IMR-90 (cell line): Measurements from ENCODE around the gene FAM193A. TPM values are rescaled to one million over a fixed set of nuclear protein-coding genes. Genes with fewer than 3 reads are reported as not detected.
A peak's percentile ranks its signal among the peaks of the same experiment; 100 is the strongest.

Experiments
- ATAC-seq: fragments of 200-7000 bp; cut with Tn5 transposase; 2 replicates; pipeline ENCODE4 v1.9.1; 2020; ENCODE audit warnings: low read depth, mild to moderate bottlenecking, moderate library complexity
- BruUV-seq: library from RNA; stranded (reverse); fragments of 400-500 nt; replicated peaks from 2 replicates; lab custom pipeline; 2021; lab: Mats Ljungman, UMichigan
- CTCF ChIA-PET: fragments of 300-600 bp; formaldehyde crosslinking; extraction: SDS; loops from one replicate; lab custom pipeline; 2021; ENCODE audit warnings: antibody characterized with exemption; lab: Yijun Ruan, JAX
- POLR2A ChIA-PET: fragments of 300-600 bp; sonication (Branson Sonifier 250); formaldehyde crosslinking; loops from one replicate; lab custom pipeline; 2022; ENCODE audit warnings: antibody characterized with exemption; ENCODE audit not compliant: unreplicated experiment; lab: Charles Lee
- DNase-seq: peaks from one replicate; pipeline ENCODE4 v3.0.0; 2013
- H2AFZ ChIP-seq: replicated peaks from 2 replicates; pipeline ENCODE3; 2013; ENCODE audit warnings: low read length, mild to moderate bottlenecking; ENCODE audit not compliant: poor library complexity
- H2AK5ac ChIP-seq: 2 replicates; pipeline ENCODE4 v1.6.1; 2013; ENCODE audit warnings: low read depth, low read length, inconsistent platforms
- H2AK9ac ChIP-seq: replicated peaks from 2 replicates; pipeline ENCODE3; 2013; ENCODE audit warnings: mild to moderate bottlenecking, low read depth, low read length, moderate library complexity; ENCODE audit not compliant: poor library complexity
- H2BK120ac ChIP-seq: 2 replicates; pipeline ENCODE4 v1.6.1; 2013; ENCODE audit warnings: low read depth, low read length, inconsistent platforms
- H2BK15ac ChIP-seq: 3 replicates; pipeline ENCODE4 v1.6.1; 2013; ENCODE audit warnings: low read depth, low read length, inconsistent platforms
- H2BK20ac ChIP-seq: 2 replicates; pipeline ENCODE4 v1.6.1; 2013; ENCODE audit warnings: low read depth, mild to moderate bottlenecking, inconsistent platforms, low read length, moderate library complexity
- H2BK5ac ChIP-seq: 2 replicates; pipeline ENCODE4 v1.6.1; 2013; ENCODE audit warnings: mild to moderate bottlenecking, low read depth, low read length, inconsistent platforms; ENCODE audit not compliant: poor library complexity, severe bottlenecking
- H3K14ac ChIP-seq: replicated peaks from 2 replicates; pipeline ENCODE4 v1.6.1; 2013; ENCODE audit warnings: low read depth, low read length, inconsistent platforms
- H3K18ac ChIP-seq: 2 replicates; pipeline ENCODE4 v1.6.1; 2013; ENCODE audit warnings: low read depth, low read length, control low read depth
- H3K23ac ChIP-seq: 2 replicates; pipeline ENCODE4 v1.6.1; 2013; ENCODE audit warnings: low read depth, low read length, inconsistent platforms
- H3K27ac ChIP-seq: 2 replicates; pipeline ENCODE4 v1.5.1; 2013; ENCODE audit warnings: mild to moderate bottlenecking, control low read depth, low read length; ENCODE audit not compliant: insufficient read depth
- H3K27me3 ChIP-seq: 2 replicates; pipeline ENCODE4 v1.6.1; 2013; ENCODE audit warnings: low read length; ENCODE audit not compliant: control insufficient read depth, insufficient read depth
- H3K36me3 ChIP-seq: 2 replicates; pipeline ENCODE4 v1.6.1; 2013; ENCODE audit warnings: low read length, mixed read lengths; ENCODE audit not compliant: control insufficient read depth, insufficient read depth
- H3K4ac ChIP-seq: 2 replicates; pipeline ENCODE4 v1.6.1; 2013; ENCODE audit warnings: low read depth, low read length, inconsistent platforms
- H3K4me1 ChIP-seq: 2 replicates; pipeline ENCODE4 v1.6.1; 2013; ENCODE audit warnings: low read length, mixed read lengths; ENCODE audit not compliant: control insufficient read depth, insufficient read depth
- H3K4me2 ChIP-seq: 2 replicates; pipeline ENCODE4 v1.6.1; 2013; ENCODE audit warnings: low read depth, mild to moderate bottlenecking, control low read depth, low read length, moderate library complexity
- H3K4me3 ChIP-seq: 2 replicates; pipeline ENCODE4 v1.5.1; 2013; ENCODE audit warnings: low read depth, mild to moderate bottlenecking, control low read depth, low read length, moderate library complexity; ENCODE audit not compliant: insufficient read depth
- H3K56ac ChIP-seq: 2 replicates; pipeline ENCODE4 v1.6.1; 2013; ENCODE audit warnings: low read length, inconsistent platforms; ENCODE audit not compliant: insufficient read depth; ENCODE audit errors: extremely low read depth
- H3K79me1 ChIP-seq, 2 experiments: 2 replicates each; pipeline ENCODE4 v1.6.1; 2013; ENCODE audit warnings: low read length in 2 of 2, inconsistent platforms in 1 of 2, low read depth in 1 of 2
- H3K9ac ChIP-seq: 2 replicates; pipeline ENCODE4 v1.6.1; 2013; ENCODE audit warnings: low read depth, low read length, control low read depth
- H3K9me1 ChIP-seq: 2 replicates; pipeline ENCODE4 v1.6.1; 2013; ENCODE audit warnings: low read length, inconsistent platforms; ENCODE audit not compliant: insufficient read depth
- H3K9me3 ChIP-seq: 2 replicates; pipeline ENCODE4 v1.6.1; 2013; ENCODE audit warnings: low read length; ENCODE audit not compliant: control insufficient read depth, insufficient read depth
- H4K20me1 ChIP-seq: 2 replicates; pipeline ENCODE4 v1.6.1; 2013; ENCODE audit warnings: low read length, inconsistent platforms; ENCODE audit not compliant: insufficient read depth
- H4K5ac ChIP-seq: 2 replicates; pipeline ENCODE4 v1.6.1; 2013; ENCODE audit warnings: mild to moderate bottlenecking, low read depth, low read length, control low read depth
- H4K8ac ChIP-seq, 2 experiments: 2 replicates each; pipeline ENCODE4 v1.6.1; 2013; ENCODE audit warnings: low read depth in 2 of 2, low read length in 2 of 2, control low read depth in 1 of 2, inconsistent platforms in 1 of 2
- H4K91ac ChIP-seq: 2 replicates; pipeline ENCODE4 v1.6.1; 2013; ENCODE audit warnings: low read depth, low read length, inconsistent platforms; ENCODE audit not compliant: insufficient read depth
- BHLHE40 ChIP-seq: fragments of 150-350 bp; IDR thresholded peaks from 2 replicates; pipeline ENCODE4 v1.6.1; 2016; ENCODE audit warnings: mild to moderate bottlenecking, low read depth, low read length
- CEBPB ChIP-seq: IDR thresholded peaks from 2 replicates; pipeline ENCODE4 v1.6.1; 2012; ENCODE audit warnings: low read depth, low read length, improper control_type of control experiment
- CHD1 ChIP-seq: IDR thresholded peaks from 2 replicates; pipeline ENCODE4 v1.6.1; 2012; ENCODE audit warnings: low read depth, low read length, improper control_type of control experiment
- CTCF ChIP-seq: conservative IDR thresholded peaks from 2 replicates; pipeline ENCODE4 v1.5.1; 2012; ENCODE audit warnings: mild to moderate bottlenecking, low read depth, low read length, improper control_type of control experiment
- FOS ChIP-seq: fragments of 150-350 bp; IDR thresholded peaks from 2 replicates; pipeline ENCODE4 v1.6.1; 2016; ENCODE audit warnings: low read depth, low read length
- MAFK ChIP-seq: IDR thresholded peaks from 2 replicates; pipeline ENCODE4 v1.6.1; 2012; ENCODE audit warnings: low read depth, low read length, improper control_type of control experiment
- MAZ ChIP-seq: IDR thresholded peaks from 2 replicates; pipeline ENCODE4 v1.6.1; 2012; ENCODE audit warnings: low read depth, mild to moderate bottlenecking, low read length, improper control_type of control experiment, moderate library complexity, borderline replicate concordance
- MXI1 ChIP-seq: IDR thresholded peaks from 2 replicates; pipeline ENCODE4 v1.6.1; 2012; ENCODE audit warnings: low read depth, mild to moderate bottlenecking, low read length, moderate library complexity, borderline replicate concordance
- NFE2L2 ChIP-seq: fragments of 150-350 bp; IDR thresholded peaks from 2 replicates; pipeline ENCODE4 v1.6.1; 2016; ENCODE audit warnings: low read depth, mild to moderate bottlenecking, low read length
- POLR2A ChIP-seq: IDR thresholded peaks from 2 replicates; pipeline ENCODE4 v1.6.1; 2012; ENCODE audit warnings: mild to moderate bottlenecking, low read depth, low read length
- RAD21 ChIP-seq: IDR thresholded peaks from 2 replicates; pipeline ENCODE4 v1.6.1; 2012; ENCODE audit warnings: low read length, improper control_type of control experiment
- RCOR1 ChIP-seq: IDR thresholded peaks from 2 replicates; pipeline ENCODE4 v1.6.1; 2012; ENCODE audit warnings: mild to moderate bottlenecking, low read length, improper control_type of control experiment; ENCODE audit not compliant: insufficient replicate concordance
- RFX5 ChIP-seq: IDR thresholded peaks from 2 replicates; pipeline ENCODE4 v1.8.0; 2012; ENCODE audit warnings: low read depth, mild to moderate bottlenecking, low read length, moderate library complexity
- SMC3 ChIP-seq: fragments of 150-350 bp; IDR thresholded peaks from 2 replicates; pipeline ENCODE4 v1.6.1; 2016; ENCODE audit warnings: low read depth, mild to moderate bottlenecking, antibody characterized with exemption, low read length, moderate library complexity
- WGBS, 2 experiments: methylation state at CpG; one replicate each; pipeline versions ENCODE4 v1.1.5 to v1.1.7; 2013; ENCODE audit warnings: missing lambda C conversion rate in 2 of 2; ENCODE audit not compliant: insufficient read length in 1 of 2; ENCODE audit errors: extremely low coverage in 2 of 2; 5-methylcytosine and 5-hydroxymethylcytosine counted together
- dilution Hi-C: fragments of 300-500 bp; cut with HindIII; formaldehyde crosslinking; loops from one replicate; pipeline ENCODE4 v1.14.3; 2018; ENCODE audit warnings: low sequenced_read_pairs; ENCODE audit not compliant: unreplicated experiment
- in situ Hi-C: fragments of 300-500 bp; cut with MboI; formaldehyde crosslinking; loops from 3 replicates; pipeline ENCODE4 v1.14.3; 2019; ENCODE audit warnings: low sequenced_read_pairs, inconsistent platforms, mixed read lengths
- intact Hi-C: fragments of 100-400 bp; cut with micrococcal nuclease; formaldehyde crosslinking; loops from 2 replicates; pipeline ENCODE4 v1.10.0; 2022
- polyA plus RNA-seq, 3 experiments: library from polyadenylated mRNA; depleted of rRNA; stranded (reverse); fragments of >200 nt; gene quantifications; 2 replicates each; pipeline ENCODE4 v1.2.3, GENCODE V29; 2012; ENCODE audit warnings: low replicate concordance in 1 of 3
- total RNA-seq: library from RNA; depleted of rRNA; stranded (reverse); fragments of >200 nt; gene quantifications from 2 replicates; pipeline ENCODE4 v1.2.3, GENCODE V29; 2012
- TF ChIP-seq, protein P1 (sequence below): fragments of 150-350 bp; IDR thresholded peaks from 2 replicates; pipeline ENCODE4 v1.6.1; 2017; ENCODE audit warnings: mild to moderate bottlenecking, antibody characterized with exemption, low read length, low read depth
- TF ChIP-seq, protein P2 (sequence below): fragments of 150-350 bp; IDR thresholded peaks from 2 replicates; pipeline ENCODE4 v1.6.1; 2016; ENCODE audit warnings: low read depth, mild to moderate bottlenecking, low read length, moderate library complexity, borderline replicate concordance

Gene FAM193A
- total and polyA plus RNA-seq, 2 of the 4 experiments (the other 2 are of a cell fraction): 6.8 to 11.0 TPM

- H3K36me3 ChIP-seq: peaks cover 9% of the 10 kb centered on the region
- peaks cover 100% of the 10 kb centered on the region for H4K20me1 ChIP-seq
- H2BK5ac ChIP-seq: no peak overlapping the region
- ChIA-PET POLR2A (no interaction called here), CTCF (no interaction called here)
- no peak overlapping the region for H2BK120ac ChIP-seq
- no CpG with 5 or more reads among the region's 3 CpGs for WGBS, 2 experiments
- dilution Hi-C loops: no loop called here
- no peak overlapping the region for H3K4ac ChIP-seq
- no peak overlapping the region for H4K91ac ChIP-seq
- no peak overlapping the region; the same call in 1 of the 2 replicates for H3K4me2 ChIP-seq
- H4K8ac ChIP-seq: no peak overlapping the region
- no peak overlapping the region for H3K9ac ChIP-seq
- peaks cover 30 to 96% of the 10 kb centered on the region in 2 experiments for H3K79me1 ChIP-seq
- intact Hi-C loops: no loop called here
- no peak overlapping the region for H4K5ac ChIP-seq
- no peak overlapping the region for H3K14ac ChIP-seq
- no peak for TF ChIP-seq NFE2L2
- no peak for TF ChIP-seq RFX5
- no peak for TF ChIP-seq MAZ
- TF ChIP-seq SMC3: no peak
- no peak for TF ChIP-seq POLR2A
- no peak for TF ChIP-seq MAFK
- no peak for TF ChIP-seq CTCF
- no peak for TF ChIP-seq MXI1
- no peak for TF ChIP-seq BHLHE40
- no peak for TF ChIP-seq CEBPB
- TF ChIP-seq, protein P1, sequence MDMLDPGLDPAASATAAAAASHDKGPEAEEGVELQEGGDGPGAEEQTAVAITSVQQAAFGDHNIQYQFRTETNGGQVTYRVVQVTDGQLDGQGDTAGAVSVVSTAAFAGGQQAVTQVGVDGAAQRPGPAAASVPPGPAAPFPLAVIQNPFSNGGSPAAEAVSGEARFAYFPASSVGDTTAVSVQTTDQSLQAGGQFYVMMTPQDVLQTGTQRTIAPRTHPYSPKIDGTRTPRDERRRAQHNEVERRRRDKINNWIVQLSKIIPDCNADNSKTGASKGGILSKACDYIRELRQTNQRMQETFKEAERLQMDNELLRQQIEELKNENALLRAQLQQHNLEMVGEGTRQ: no peak
- TF ChIP-seq, protein P2, sequence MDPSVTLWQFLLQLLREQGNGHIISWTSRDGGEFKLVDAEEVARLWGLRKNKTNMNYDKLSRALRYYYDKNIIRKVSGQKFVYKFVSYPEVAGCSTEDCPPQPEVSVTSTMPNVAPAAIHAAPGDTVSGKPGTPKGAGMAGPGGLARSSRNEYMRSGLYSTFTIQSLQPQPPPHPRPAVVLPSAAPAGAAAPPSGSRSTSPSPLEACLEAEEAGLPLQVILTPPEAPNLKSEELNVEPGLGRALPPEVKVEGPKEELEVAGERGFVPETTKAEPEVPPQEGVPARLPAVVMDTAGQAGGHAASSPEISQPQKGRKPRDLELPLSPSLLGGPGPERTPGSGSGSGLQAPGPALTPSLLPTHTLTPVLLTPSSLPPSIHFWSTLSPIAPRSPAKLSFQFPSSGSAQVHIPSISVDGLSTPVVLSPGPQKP: no peak
- no peak for TF ChIP-seq FOS
- TF ChIP-seq CHD1: no peak
- TF ChIP-seq RAD21: no peak
- no peak for TF ChIP-seq RCOR1
- H3K23ac ChIP-seq: no peak overlapping the region
- peak; percentile 5; the same call in 1 of the 2 replicates for ATAC-seq
- H2BK20ac ChIP-seq: no peak overlapping the region
- H3K27me3 ChIP-seq: no peaks in the 10 kb centered on the region
- BruUV-seq: no TSS peak
- H3K18ac ChIP-seq: no peak overlapping the region
- no peak overlapping the region for H3K4me3 ChIP-seq
- H3K9me1 ChIP-seq: peaks cover 54% of the 10 kb centered on the region
- peaks cover 37% of the 10 kb centered on the region for H3K4me1 ChIP-seq
- in situ Hi-C loops: no loop called here
- peak overlapping the region; percentile 37 for H2AK9ac ChIP-seq
- no peak overlapping the region for H2AK5ac ChIP-seq
- H3K56ac ChIP-seq: no peak overlapping the region
- no peak overlapping the region for H2BK15ac ChIP-seq
- no peak overlapping the region for H2AFZ ChIP-seq
- H3K9me3 ChIP-seq: no peaks in the 10 kb centered on the region
- H3K27ac ChIP-seq: no peak overlapping the region
- DNase-seq: peak; percentile 66
These were observed 59.0 kb downstream of the FAM193A start for GRCh38 chr4:2595436-2595835.
